Activated T-cell treated with anti-CD3 and anti-CD28 coated beads, Interleukin-2, amount 50 U/mL, for 4 hours (primary cell): Measurements from ENCODE around the gene GRIA4. TPM values are rescaled to one million over a fixed set of nuclear protein-coding genes. Genes with fewer than 3 reads are reported as not detected.

Experiments
- ATAC-seq, 2 donors: fragments of 200-7000 bp; cut with Tn5 transposase; one replicate each; pipeline ENCODE4 v1.10.0; 2021
- DNase-seq: peaks from one replicate; pipeline ENCODE4 v3.0.0-alpha.2; 2020
- H3K27me3 Mint-ChIP-seq: one replicate; pipeline ENCODE4 v1.8.0; 2021; ENCODE audit warnings: low read depth, mixed read lengths
- H3K36me3 Mint-ChIP-seq: one replicate; pipeline ENCODE4 v1.8.0; 2022; ENCODE audit warnings: mixed read lengths; ENCODE audit not compliant: insufficient read depth
- H3K4me1 Mint-ChIP-seq: one replicate; pipeline ENCODE4 v1.8.0; 2021; ENCODE audit warnings: low read depth, mixed read lengths
- H3K4me3 Mint-ChIP-seq: one replicate; pipeline ENCODE4 v1.8.0; 2021; ENCODE audit warnings: mild to moderate bottlenecking, moderate library complexity, mixed read lengths
- H3K9me3 Mint-ChIP-seq: one replicate; pipeline ENCODE4 v1.8.0; 2021; ENCODE audit warnings: mixed read lengths
- total RNA-seq, 3 donors: library from RNA; stranded (reverse); gene quantifications; one replicate each; pipeline ENCODE4 v1.2.1, GENCODE V29; 2021

GRIA4 gene
- total RNA-seq, 3 donors from 2014 or later: not detected

DNA sequence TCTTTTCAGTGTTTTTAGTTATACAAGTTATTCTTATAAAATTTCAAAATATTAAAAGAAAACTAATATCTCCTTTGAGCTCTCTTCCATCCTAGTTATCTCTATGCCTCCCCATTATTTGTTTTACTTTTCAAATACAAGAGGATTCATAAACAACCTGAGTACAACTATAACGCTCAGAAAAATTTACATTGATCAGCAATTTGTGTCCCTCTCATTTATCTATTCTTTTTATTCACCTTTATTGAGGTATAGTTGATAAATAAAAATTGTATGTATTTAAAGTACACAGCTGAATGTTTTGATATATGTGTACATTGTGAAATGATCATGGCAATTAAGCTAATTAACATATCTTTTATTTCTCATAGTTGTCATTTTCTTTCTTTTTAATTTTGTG lies 57.6 kb downstream of the GRIA4 start:
- Mint-ChIP-seq H3K36me3 (no peaks in the 10 kb centered on the region), H3K4me3 (no peak overlapping the region), H3K27me3 (peaks cover 1% of the 10 kb centered on the region), H3K9me3 (peaks cover 4% of the 10 kb centered on the region), H3K4me1 (no peaks in the 10 kb centered on the region)
- ATAC-seq (no peak), DNase-seq (no peak)

GRCh38 chr11:105670811-105671210 lies 60.9 kb downstream of the GRIA4 start:
- Mint-ChIP-seq H3K9me3 (peaks cover 9% of the 10 kb centered on the region), H3K4me1 (no peaks in the 10 kb centered on the region), H3K4me3 (no peak overlapping the region), H3K27me3 (peaks cover 1% of the 10 kb centered on the region), H3K36me3 (no peaks in the 10 kb centered on the region)
- ATAC-seq (no peak), DNase-seq (no peak)

DNA sequence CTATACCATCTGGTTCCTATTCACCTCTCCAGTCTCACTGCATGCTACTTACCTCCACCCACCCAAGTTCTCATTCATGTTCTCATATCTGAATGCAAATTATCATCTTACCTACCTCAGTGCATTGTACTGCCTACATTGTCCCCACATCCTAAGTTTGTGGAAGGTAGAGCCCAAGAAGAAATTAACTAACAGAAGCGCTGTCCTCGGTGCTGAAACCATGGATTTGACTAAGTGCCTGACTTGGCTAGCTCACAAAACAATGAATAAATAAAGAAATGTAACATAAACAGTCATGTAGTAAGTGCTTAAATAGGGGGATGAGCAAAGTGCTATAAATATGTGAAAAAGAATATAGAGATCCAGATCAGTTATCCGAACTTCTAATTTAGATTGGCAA lies 63.2 kb downstream of the GRIA4 start:
- no peaks in the 10 kb centered on the region for H3K4me1 Mint-ChIP-seq
- peaks cover 9% of the 10 kb centered on the region for H3K9me3 Mint-ChIP-seq
- peaks cover 1% of the 10 kb centered on the region for H3K27me3 Mint-ChIP-seq
- ATAC-seq (no peak), DNase-seq (no peak)
- no peak overlapping the region for H3K4me3 Mint-ChIP-seq
- H3K36me3 Mint-ChIP-seq: no peaks in the 10 kb centered on the region

DNA sequence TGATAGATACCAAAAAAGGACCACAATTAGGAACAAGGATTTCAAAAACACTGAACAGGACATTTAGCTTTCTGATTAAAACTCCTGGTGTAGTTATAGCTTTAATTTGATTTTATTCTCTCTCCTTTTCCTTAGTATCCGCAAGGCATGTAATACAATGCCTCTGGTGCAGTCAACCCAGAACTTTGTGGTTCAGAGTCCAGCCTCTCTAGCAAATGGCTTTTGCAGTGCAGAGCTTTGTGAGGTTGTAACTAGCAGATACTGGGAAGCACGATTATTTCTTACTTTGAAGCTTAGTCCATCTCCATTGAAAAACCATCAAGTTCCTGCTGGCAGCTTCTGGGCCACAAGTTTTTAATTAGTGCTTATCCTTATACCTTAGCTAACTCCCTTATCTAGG lies 79.8 kb downstream of the GRIA4 start:
- Mint-ChIP-seq H3K36me3 (no peaks in the 10 kb centered on the region), H3K9me3 (no peaks in the 10 kb centered on the region), H3K4me3 (no peak overlapping the region), H3K4me1 (no peaks in the 10 kb centered on the region), H3K27me3 (no peaks in the 10 kb centered on the region)
- DNase-seq: no peak
- no peak for ATAC-seq

GRCh38 chr11:105690467-105690866 lies 80.6 kb downstream of the GRIA4 start:
- H3K4me1 Mint-ChIP-seq: no peaks in the 10 kb centered on the region
- ATAC-seq (no peak), DNase-seq (no peak)
- no peaks in the 10 kb centered on the region for H3K36me3 Mint-ChIP-seq
- H3K4me3 Mint-ChIP-seq: no peak overlapping the region
- H3K9me3 Mint-ChIP-seq: no peaks in the 10 kb centered on the region
- H3K27me3 Mint-ChIP-seq: no peaks in the 10 kb centered on the region

DNA sequence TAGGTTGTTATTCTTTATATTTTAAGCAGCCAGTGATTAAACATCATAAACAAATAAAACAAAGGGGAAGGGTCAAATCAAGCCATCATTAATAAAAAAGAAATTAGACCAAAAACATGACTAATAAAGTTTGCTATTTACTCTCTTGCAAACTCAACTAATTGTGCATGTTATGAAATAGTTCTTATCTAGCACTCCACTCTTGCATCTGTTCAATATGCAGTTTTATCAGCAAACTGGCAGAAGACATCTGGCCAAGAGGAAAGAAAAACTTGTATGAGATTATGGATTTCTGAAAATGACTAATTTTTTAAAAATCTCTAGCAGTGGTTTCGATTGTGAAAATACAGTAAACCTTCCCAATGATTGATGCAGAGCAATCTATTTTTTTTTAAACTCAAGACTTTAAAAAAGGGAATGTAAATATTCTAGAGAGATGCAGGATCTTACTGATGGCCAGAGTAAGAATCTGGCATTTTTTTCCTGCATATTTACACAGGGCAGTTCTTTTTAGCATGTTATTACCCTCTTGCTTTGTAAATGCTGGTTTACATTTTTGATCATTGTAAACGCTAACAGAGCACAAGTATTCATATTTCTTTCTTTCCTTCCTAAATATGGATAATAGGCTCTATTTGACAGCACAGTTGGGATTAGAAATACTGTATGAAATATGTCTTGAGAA lies 83.3 kb downstream of the GRIA4 start:
- Mint-ChIP-seq H3K36me3 (no peaks in the 10 kb centered on the region), H3K4me3 (no peak overlapping the region), H3K9me3 (no peaks in the 10 kb centered on the region), H3K4me1 (no peaks in the 10 kb centered on the region), H3K27me3 (no peaks in the 10 kb centered on the region)
- ATAC-seq (no peak), DNase-seq (no peak)

- DNase-seq (no peak), ATAC-seq (no peak)
- Mint-ChIP-seq H3K9me3 (no peaks in the 10 kb centered on the region), H3K27me3 (peaks cover 8% of the 10 kb centered on the region), H3K4me3 (no peak overlapping the region), H3K36me3 (no peaks in the 10 kb centered on the region), H3K4me1 (no peaks in the 10 kb centered on the region)
Observed at GRCh38 chr11:105696000-105696399, 86.1 kb downstream of the GRIA4 start.

DNA sequence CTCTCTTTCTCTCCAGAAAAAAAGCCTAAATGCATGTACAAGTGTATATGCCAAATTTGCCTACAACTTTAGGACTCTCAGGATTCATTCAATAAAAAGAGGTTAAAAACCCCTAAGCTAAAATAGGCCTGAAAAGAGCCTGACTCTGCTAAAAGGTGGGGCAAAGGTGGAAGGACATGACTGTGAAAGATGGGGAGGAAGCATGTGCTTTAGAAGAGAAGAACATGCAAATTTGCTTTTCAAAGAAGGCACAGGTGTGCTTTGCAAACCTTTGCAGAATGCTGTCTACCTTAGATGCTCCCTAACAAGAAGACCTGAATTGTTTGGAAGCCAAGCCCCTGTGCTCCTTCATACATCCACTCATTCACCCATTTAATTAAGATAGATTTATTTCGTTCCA lies 87.4 kb downstream of the GRIA4 start:
- ATAC-seq (no peak), DNase-seq (no peak)
- Mint-ChIP-seq H3K27me3 (peaks cover 9% of the 10 kb centered on the region), H3K36me3 (no peaks in the 10 kb centered on the region), H3K4me3 (no peak overlapping the region), H3K9me3 (no peaks in the 10 kb centered on the region), H3K4me1 (no peaks in the 10 kb centered on the region)

GRCh38 chr11:105699203-105699602 lies 89.3 kb downstream of the GRIA4 start:
- DNase-seq: no peak
- no peaks in the 10 kb centered on the region for H3K36me3 Mint-ChIP-seq
- peaks cover 9% of the 10 kb centered on the region for H3K27me3 Mint-ChIP-seq

GRCh38 chr11:105700271-105700670 lies 90.4 kb downstream of the GRIA4 start:
- peaks cover 9% of the 10 kb centered on the region for H3K27me3 Mint-ChIP-seq
- H3K4me3 Mint-ChIP-seq: no peak overlapping the region
- DNase-seq (no peak), ATAC-seq (no peak)
- no peaks in the 10 kb centered on the region for H3K4me1 Mint-ChIP-seq
- H3K9me3 Mint-ChIP-seq: no peaks in the 10 kb centered on the region
- no peaks in the 10 kb centered on the region for H3K36me3 Mint-ChIP-seq

More at GRCh38 chr11:105699203-105699602, 89.3 kb downstream of the GRIA4 start:
- Mint-ChIP-seq H3K4me3 (no peak overlapping the region), H3K4me1 (no peaks in the 10 kb centered on the region), H3K9me3 (no peaks in the 10 kb centered on the region)
- ATAC-seq: no peak

GRCh38 chr11:105701098-105701497 lies 91.2 kb downstream of the GRIA4 start:
- DNase-seq (no peak), ATAC-seq (no peak)
- Mint-ChIP-seq H3K4me1 (no peaks in the 10 kb centered on the region), H3K36me3 (no peaks in the 10 kb centered on the region), H3K4me3 (no peak overlapping the region), H3K9me3 (no peaks in the 10 kb centered on the region), H3K27me3 (peaks cover 9% of the 10 kb centered on the region)

DNA sequence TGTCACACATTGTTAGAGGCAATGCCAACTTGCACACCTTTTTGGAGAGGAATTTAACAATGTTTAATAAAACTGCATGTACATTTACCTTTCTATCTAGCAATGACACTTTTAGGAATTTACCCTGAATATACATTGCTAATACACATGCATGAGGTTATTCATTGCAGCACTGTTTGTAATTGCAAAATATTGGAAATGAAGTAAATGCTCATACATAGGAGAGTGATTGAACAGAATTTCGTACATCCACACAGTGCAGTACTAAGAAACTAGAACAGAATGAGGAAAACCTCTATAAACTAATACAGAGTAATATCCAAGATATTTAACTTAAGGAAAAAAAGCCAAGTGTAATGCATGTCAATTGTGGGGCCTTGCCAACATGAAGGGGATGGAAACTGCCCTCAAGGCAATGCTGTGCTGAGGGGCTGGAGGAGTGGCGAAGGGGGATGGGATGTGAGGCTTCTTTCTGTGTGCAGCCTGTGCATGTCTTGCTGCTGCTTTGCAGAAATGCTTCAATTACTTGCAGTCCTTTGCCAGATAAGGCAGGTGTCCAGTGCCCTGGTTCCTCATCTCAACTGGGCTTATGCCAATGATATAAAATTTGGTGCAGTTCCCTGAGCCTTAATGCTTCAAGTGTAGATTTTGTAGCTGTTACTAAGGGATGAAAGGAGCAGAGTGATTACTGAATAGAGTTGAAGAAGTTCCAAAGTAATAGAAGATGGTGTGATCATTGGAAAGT lies 96.1 kb downstream of the GRIA4 start:
- peaks cover 2% of the 10 kb centered on the region for H3K27me3 Mint-ChIP-seq
- DNase-seq (no peak), ATAC-seq (no peak)
- no peaks in the 10 kb centered on the region for H3K9me3 Mint-ChIP-seq
- no peaks in the 10 kb centered on the region for H3K36me3 Mint-ChIP-seq
- no peaks in the 10 kb centered on the region for H3K4me1 Mint-ChIP-seq
- no peak overlapping the region for H3K4me3 Mint-ChIP-seq

GRCh38 chr11:105713106-105713505 lies 103.2 kb downstream of the GRIA4 start:
- no peaks in the 10 kb centered on the region for H3K4me1 Mint-ChIP-seq
- H3K36me3 Mint-ChIP-seq: no peaks in the 10 kb centered on the region
- no peaks in the 10 kb centered on the region for H3K27me3 Mint-ChIP-seq
- no peak for DNase-seq
- H3K9me3 Mint-ChIP-seq: no peaks in the 10 kb centered on the region
- no peak overlapping the region for H3K4me3 Mint-ChIP-seq
- ATAC-seq: no peak

- Mint-ChIP-seq H3K9me3 (no peaks in the 10 kb centered on the region), H3K27me3 (no peaks in the 10 kb centered on the region), H3K36me3 (no peaks in the 10 kb centered on the region), H3K4me3 (no peak overlapping the region), H3K4me1 (no peaks in the 10 kb centered on the region)
- DNase-seq (no peak), ATAC-seq (no peak)
Observed at GRCh38 chr11:105713696-105714095, 103.8 kb downstream of the GRIA4 start.

- no peaks in the 10 kb centered on the region for H3K9me3 Mint-ChIP-seq
- DNase-seq (no peak), ATAC-seq (no peak)
- no peaks in the 10 kb centered on the region for H3K27me3 Mint-ChIP-seq
- no peaks in the 10 kb centered on the region for H3K36me3 Mint-ChIP-seq
- no peaks in the 10 kb centered on the region for H3K4me1 Mint-ChIP-seq
- H3K4me3 Mint-ChIP-seq: no peak overlapping the region
Observed at GRCh38 chr11:105718641-105719040, 108.8 kb downstream of the GRIA4 start.
